ENCODE data around the gene TMCO4.

The TMCO4 gene

DNA sequence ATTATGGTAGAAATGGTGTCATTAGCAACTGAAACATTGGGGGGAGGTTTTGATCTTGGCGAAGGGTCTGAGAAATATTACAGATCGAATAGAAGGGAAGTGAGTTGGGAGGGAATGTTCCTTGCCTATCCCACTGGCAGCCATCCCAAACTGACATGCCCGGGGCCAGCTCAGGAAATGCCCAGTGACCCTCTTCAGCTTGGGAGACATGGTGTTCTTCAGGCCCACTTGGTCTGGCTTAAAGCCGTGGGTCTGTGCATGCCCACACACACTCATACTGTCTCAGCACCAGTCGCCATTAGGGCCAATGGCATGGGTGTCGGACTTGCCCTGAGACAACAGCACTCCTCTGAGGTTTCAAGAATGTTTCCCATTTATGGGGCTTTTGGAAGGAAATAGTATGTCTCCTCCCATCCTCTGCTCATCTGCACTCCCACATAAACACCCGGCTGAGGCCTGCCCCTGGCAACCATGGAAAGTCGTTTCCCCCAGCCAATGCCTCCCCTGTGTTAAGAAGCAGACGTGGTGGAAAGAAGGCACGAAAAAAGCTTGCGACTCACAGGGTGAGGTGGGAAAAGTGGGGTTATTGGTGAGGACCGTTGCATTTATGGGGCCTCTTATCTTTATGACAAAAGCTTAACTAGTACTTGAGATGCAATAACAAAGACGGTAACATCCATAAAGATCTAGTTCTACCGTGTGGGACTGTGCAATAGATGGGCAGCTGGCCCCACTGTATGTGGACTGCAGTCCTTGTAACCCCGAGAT, 13.3 kb upstream of the TMCO4 start:
- Histone ChIP-seq H3K9ac (ENCODE audit: low read depth, low read length) (no peak overlapping the region), H3K4me2 (ENCODE audit: low read length) (no peak overlapping the region), H3K4me3 (ENCODE audit: low read length) (no peak overlapping the region), H3K9me3 (replicated peaks; ENCODE audit: low read length) (no peaks in the 10 kb centered on the region), H3K36me3 (ENCODE audit: insufficient read depth, low read length) (no peaks in the 10 kb centered on the region), H3K27me3 (ENCODE audit: control insufficient read depth, insufficient read depth, low read length) (peaks cover 52% of the 10 kb centered on the region), H3K4me1 (ENCODE audit: control insufficient read depth, insufficient read depth, low read length) (no peaks in the 10 kb centered on the region)

DNA sequence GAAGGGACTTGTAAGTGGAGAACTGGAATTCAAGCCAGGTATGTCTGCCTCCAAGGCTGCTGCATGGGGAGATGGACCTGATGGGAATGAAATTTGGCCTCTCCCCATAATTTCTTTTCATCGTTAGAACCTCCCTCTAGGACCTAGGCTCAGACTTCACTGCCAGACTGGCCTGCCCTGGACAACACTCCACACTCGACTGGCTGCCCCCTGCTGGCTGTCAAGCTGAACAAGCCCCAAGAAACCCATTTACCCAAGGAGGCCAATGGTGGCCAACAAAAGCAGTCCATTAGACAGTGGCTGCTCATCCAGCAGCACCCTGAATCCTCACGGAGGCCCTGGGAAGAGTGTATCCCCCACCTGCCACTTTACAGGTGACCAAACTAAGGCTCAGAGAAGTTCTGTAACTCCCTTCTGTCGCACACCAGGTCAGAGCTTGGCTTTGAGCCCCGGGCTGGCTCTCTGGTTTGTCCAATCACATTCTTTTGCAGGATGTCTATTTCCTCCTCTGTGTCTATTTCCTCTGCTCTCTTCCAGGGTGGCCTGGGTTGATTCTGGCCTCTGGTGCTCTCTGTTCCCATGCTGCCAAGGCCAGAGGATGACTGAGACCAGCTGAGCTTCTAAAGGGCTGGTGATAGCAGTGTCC, 11.6 kb upstream of the TMCO4 start:
- no peaks in the 10 kb centered on the region for H3K9me3 ChIP-seq (replicated peaks; ENCODE audit: low read length)
- H3K36me3 ChIP-seq (ENCODE audit: insufficient read depth, low read length) = no peaks in the 10 kb centered on the region
- H3K27me3 ChIP-seq (ENCODE audit: control insufficient read depth, insufficient read depth, low read length) = peaks cover 36% of the 10 kb centered on the region
- H3K9ac ChIP-seq (ENCODE audit: low read depth, low read length) = no peak overlapping the region
- H3K4me1 ChIP-seq (ENCODE audit: control insufficient read depth, insufficient read depth, low read length) = no peaks in the 10 kb centered on the region
- H3K4me2 ChIP-seq (ENCODE audit: low read length) = no peak overlapping the region
- H3K4me3 ChIP-seq (ENCODE audit: low read length) = no peak overlapping the region

DNA sequence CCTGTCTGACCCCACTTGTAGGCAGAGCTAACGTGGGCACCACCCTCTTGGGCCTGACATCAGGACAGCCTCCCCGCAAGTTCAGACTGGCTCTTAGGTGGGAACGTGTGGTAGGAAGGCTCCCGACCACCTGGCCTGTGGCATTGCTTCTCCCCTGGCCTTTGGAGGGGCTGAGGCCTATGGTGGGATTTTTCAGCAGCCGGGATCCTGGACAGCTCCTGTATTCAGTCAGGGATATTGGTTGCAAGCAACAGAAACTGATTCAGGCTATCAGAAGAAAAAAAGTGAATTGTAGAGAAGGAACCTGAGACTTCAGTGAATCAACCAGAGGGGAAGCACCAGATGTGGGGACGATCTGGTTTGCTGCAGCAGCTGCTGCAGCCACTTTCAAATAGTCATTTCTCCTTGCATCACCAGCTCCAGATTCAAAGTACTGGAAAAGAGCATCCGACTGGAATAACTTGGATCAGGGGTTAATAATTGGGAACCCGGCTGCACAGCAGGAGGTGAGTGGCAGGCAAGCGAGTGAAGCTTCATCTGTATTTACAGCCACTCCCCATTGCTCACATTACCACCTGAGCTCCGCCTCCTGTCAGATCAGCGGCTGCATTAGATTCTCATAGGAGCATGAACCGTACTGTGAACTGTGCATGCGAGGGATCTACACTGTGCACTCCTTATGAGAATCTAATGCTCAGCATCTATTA, 9.5 kb upstream of the TMCO4 start:
- H3K9me3 ChIP-seq (replicated peaks; ENCODE audit: low read length) = no peaks in the 10 kb centered on the region
- peaks cover 19% of the 10 kb centered on the region for H3K27me3 ChIP-seq (ENCODE audit: control insufficient read depth, insufficient read depth, low read length)
- H3K9ac ChIP-seq (ENCODE audit: low read depth, low read length) = no peak overlapping the region
- H3K36me3 ChIP-seq (ENCODE audit: insufficient read depth, low read length) = no peaks in the 10 kb centered on the region
- no peak overlapping the region for H3K4me3 ChIP-seq (ENCODE audit: low read length)
- no peak overlapping the region for H3K4me2 ChIP-seq (ENCODE audit: low read length)
- no peaks in the 10 kb centered on the region for H3K4me1 ChIP-seq (ENCODE audit: control insufficient read depth, insufficient read depth, low read length)

DNA sequence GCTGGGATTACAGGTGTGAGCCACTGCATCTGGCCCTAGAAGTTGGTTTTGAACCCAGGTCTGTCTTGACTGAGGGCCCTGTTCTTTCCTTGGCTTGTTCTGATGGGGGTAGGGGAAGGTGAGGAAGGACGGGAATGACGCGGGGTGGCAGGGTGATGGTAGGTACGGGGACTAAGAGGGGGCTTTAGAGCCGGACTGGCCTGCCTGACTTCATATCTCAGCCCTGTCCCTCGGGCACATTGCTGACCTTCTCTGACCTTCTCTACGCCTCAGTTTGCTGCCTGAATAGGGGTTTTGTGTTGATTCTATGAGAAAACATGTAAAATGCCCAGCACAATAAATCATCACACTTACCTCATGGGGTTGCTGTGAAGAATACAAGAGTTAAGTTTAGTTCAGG, 8.6 kb upstream of the TMCO4 start:
- Histone ChIP-seq H3K27me3 (ENCODE audit: control insufficient read depth, insufficient read depth, low read length) (peaks cover 15% of the 10 kb centered on the region), H3K9me3 (replicated peaks; ENCODE audit: low read length) (no peaks in the 10 kb centered on the region), H3K4me3 (ENCODE audit: low read length) (no peak overlapping the region), H3K36me3 (ENCODE audit: insufficient read depth, low read length) (no peaks in the 10 kb centered on the region), H3K9ac (ENCODE audit: low read depth, low read length) (no peak overlapping the region), H3K4me1 (ENCODE audit: control insufficient read depth, insufficient read depth, low read length) (no peaks in the 10 kb centered on the region), H3K4me2 (ENCODE audit: low read length) (no peak overlapping the region)

DNA sequence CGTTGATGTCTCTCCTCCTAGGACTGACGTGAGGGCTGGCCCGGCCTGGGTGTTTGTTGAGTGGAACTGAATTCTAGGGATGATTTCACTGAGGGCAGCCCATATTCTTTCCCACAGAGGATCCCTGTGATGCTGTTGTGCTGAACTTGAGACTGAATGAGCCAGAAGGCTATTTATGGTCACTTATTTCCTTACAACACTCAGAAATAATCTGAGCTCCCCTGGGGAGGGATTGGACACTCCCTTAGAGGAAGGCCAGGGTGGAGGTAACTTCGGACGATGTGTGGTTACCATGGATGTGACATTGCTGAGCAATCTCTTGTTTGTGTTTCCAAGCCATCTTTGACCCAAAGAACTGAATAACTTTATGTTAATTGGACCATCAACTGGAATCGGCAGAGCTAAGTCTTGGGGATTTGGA, 5.1 kb upstream of the TMCO4 start:
- Histone ChIP-seq H3K9ac (ENCODE audit: low read depth, low read length) (no peak overlapping the region), H3K9me3 (replicated peaks; ENCODE audit: low read length) (no peaks in the 10 kb centered on the region), H3K4me3 (ENCODE audit: low read length) (no peak overlapping the region), H3K27me3 (ENCODE audit: control insufficient read depth, insufficient read depth, low read length) (peaks cover 17% of the 10 kb centered on the region), H3K36me3 (ENCODE audit: insufficient read depth, low read length) (no peaks in the 10 kb centered on the region), H3K4me2 (ENCODE audit: low read length) (no peak overlapping the region), H3K4me1 (ENCODE audit: control insufficient read depth, insufficient read depth, low read length) (peaks cover 2% of the 10 kb centered on the region)

DNA sequence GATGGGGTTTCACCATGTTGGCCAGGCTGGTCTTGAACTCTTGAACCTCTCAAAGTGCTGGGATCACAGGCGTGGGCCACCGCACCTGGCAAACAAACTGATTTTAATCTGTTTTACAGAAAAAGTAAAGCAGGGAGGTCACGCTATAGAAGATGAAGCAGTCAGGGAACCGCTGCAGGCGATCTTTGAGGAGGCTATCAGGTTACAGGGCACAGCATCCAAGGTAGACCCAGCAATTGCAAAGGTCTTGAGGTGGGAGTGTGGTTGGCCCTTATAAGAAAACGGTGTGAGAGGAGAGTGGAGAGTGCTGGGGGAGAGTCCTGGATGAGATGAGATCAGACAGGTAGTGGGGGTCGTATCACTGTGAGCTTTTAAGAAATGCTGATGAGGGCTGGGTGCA, 2.6 kb upstream of the TMCO4 start:
- Histone ChIP-seq H3K27me3 (ENCODE audit: control insufficient read depth, insufficient read depth, low read length) (peaks cover 17% of the 10 kb centered on the region), H3K9me3 (replicated peaks; ENCODE audit: low read length) (no peaks in the 10 kb centered on the region), H3K4me1 (ENCODE audit: control insufficient read depth, insufficient read depth, low read length) (peaks cover 10% of the 10 kb centered on the region), H3K36me3 (ENCODE audit: insufficient read depth, low read length) (no peaks in the 10 kb centered on the region), H3K4me3 (ENCODE audit: low read length) (no peak overlapping the region), H3K4me2 (ENCODE audit: low read length) (no peak overlapping the region), H3K9ac (ENCODE audit: low read depth, low read length) (no peak overlapping the region)

DNA sequence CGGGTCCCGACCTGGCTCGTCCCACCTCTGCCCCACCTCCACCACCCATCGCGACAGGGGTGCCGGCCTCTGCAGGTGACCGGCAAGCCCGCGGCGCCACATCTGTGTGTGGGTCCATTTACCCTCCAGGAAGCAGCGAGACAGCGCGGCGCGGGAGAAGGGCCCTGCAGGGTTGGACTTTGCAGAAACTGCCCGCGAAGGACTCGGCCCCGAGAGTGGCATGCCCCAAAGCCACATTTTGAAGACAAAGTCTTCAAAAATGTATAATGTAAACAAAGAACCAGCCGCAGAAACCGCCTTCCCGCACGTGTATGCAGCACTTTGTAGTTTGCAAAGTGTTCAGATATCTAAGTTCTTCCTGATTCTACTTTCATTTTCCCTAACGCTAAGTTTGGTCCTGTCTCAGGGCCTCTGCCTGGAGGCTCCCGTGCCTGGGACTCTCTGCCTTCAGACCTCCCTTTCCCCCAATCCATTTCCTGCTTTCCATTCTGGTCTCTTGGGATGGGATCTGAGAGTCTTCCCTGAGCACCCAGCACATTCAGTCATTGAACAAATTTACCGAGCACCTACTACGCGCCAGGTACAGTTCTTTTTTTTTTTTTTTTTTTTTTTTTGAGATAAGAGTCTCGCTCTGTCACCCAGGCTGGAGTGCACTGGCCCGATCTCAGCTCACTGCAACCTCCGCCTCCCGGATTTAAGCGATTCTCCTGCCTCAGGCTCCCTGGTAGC, 524 bp upstream of the TMCO4 start:
- Histone ChIP-seq H3K4me3 (ENCODE audit: low read length) (peak overlapping the region; percentile 78), H3K4me1 (ENCODE audit: control insufficient read depth, insufficient read depth, low read length) (peaks cover 10% of the 10 kb centered on the region), H3K9ac (ENCODE audit: low read depth, low read length) (peak overlapping the region; percentile 80), H3K36me3 (ENCODE audit: insufficient read depth, low read length) (no peaks in the 10 kb centered on the region), H3K4me2 (ENCODE audit: low read length) (peak overlapping the region; percentile 96), H3K27me3 (ENCODE audit: control insufficient read depth, insufficient read depth, low read length) (peaks cover 17% of the 10 kb centered on the region), H3K9me3 (replicated peaks; ENCODE audit: low read length) (no peaks in the 10 kb centered on the region)

DNA sequence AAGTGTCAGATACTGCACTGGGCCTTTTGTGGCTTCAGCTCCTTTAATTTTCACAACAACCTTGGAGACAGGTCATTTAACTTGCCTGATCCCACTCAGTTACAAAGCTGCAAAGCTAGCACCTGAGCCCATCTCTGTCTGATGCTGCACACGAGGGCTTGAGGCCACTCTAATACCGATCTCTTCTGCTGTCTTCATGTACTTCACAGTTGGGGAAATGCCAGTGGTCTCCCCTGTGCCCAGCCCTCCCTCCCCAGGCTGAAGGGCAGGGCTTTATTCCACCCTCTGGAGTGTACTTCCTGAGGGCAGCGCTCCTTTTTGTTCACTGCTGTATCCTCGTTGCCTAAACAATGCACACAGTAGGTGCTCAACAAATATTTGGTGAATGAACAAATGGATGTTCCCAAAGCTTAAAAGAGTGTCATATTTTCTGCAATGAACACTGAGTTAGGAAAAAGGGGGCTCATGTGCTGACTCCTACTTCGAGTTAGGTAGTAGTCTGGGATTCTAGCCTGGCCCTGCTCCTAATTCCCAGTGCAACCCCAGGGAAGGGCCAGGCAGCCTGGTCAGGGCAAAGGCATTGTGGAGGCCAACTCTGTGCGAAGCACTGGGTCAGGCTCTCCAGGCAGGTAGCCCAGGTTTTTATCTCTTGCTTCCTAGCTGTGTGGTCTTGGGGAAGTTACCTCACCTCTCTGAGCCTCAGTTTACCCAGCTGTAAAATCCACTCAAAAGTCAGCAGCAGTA, 1.1 kb downstream of the TMCO4 start:
- Histone ChIP-seq H3K4me1 (ENCODE audit: control insufficient read depth, insufficient read depth, low read length) (peaks cover 10% of the 10 kb centered on the region), H3K36me3 (ENCODE audit: insufficient read depth, low read length) (no peaks in the 10 kb centered on the region), H3K27me3 (ENCODE audit: control insufficient read depth, insufficient read depth, low read length) (peaks cover 9% of the 10 kb centered on the region), H3K4me2 (ENCODE audit: low read length) (peak overlapping the region; percentile 96), H3K9ac (ENCODE audit: low read depth, low read length) (peak overlapping the region; percentile 80), H3K4me3 (ENCODE audit: low read length) (peak overlapping the region; percentile 78), H3K9me3 (replicated peaks; ENCODE audit: low read length) (no peaks in the 10 kb centered on the region)

DNA sequence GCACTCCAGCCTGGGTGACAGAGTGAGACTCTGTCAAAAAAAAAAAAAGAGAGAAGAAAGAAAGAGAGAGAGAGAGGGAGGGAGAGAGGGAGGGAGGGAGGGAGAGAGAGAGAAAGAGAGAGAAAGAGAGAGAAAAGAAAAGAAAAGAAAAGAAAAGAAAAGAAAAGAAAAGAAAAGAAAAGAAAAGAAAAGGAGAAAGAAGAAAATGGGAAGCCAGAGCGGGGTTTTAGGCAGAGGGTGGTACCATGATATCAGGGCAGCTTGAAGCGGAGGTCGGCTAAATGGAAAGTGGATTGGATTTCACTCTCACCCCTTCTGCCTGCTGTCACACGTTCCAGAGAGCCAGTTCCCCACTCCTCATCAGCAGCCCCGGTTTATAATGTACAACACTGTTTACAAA, 1.9 kb downstream of the TMCO4 start:
- no peak overlapping the region for H3K9ac ChIP-seq (ENCODE audit: low read depth, low read length)
- H3K4me1 ChIP-seq (ENCODE audit: control insufficient read depth, insufficient read depth, low read length) = peaks cover 10% of the 10 kb centered on the region
- no peak overlapping the region for H3K4me3 ChIP-seq (ENCODE audit: low read length)
- no peaks in the 10 kb centered on the region for H3K9me3 ChIP-seq (replicated peaks; ENCODE audit: low read length)
- H3K27me3 ChIP-seq (ENCODE audit: control insufficient read depth, insufficient read depth, low read length) = peaks cover 9% of the 10 kb centered on the region
- H3K4me2 ChIP-seq (ENCODE audit: low read length) = no peak overlapping the region
- no peaks in the 10 kb centered on the region for H3K36me3 ChIP-seq (ENCODE audit: insufficient read depth, low read length)

DNA sequence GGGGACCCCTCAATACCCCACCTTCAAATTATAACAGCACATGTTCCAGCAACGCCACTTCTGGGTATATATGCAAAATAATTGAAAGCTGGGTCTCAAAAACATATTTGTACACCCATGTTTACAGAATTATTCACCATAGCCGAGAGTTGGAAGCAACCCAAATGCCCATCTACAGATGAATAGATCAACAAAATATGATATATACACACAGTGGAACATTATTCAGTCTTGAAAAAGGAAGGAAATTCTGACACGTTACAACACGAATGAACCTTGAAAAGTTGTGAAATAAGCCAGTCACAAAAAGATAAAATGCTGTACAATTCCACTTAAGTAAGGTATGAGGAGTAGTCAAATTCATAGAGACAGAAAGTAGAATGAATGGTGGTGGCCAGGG, 5.1 kb downstream of the TMCO4 start:
- H3K4me1 ChIP-seq (ENCODE audit: control insufficient read depth, insufficient read depth, low read length) = peaks cover 8% of the 10 kb centered on the region
- no peaks in the 10 kb centered on the region for H3K36me3 ChIP-seq (ENCODE audit: insufficient read depth, low read length)
- H3K27me3 ChIP-seq (ENCODE audit: control insufficient read depth, insufficient read depth, low read length) = no peaks in the 10 kb centered on the region
- no peak overlapping the region for H3K4me2 ChIP-seq (ENCODE audit: low read length)
- no peak overlapping the region for H3K9ac ChIP-seq (ENCODE audit: low read depth, low read length)
- H3K4me3 ChIP-seq (ENCODE audit: low read length) = no peak overlapping the region
- H3K9me3 ChIP-seq (replicated peaks; ENCODE audit: low read length) = no peaks in the 10 kb centered on the region
